HEK293 (cell line): ENCODE measurements around the gene PPFIA3.

Experiments
- KLF1 ChIP-seq: fragments of 450-650 bp; formaldehyde crosslinking; IDR thresholded peaks from 2 replicates; pipeline ENCODE4 v1.5.1; 2016; ENCODE audit warnings: missing biosample characterization, missing genetic modification characterization
- PRDM6 ChIP-seq: fragments of 450-650 bp; formaldehyde crosslinking; IDR thresholded peaks from 2 replicates; pipeline ENCODE4 v1.5.1; 2017; ENCODE audit warnings: missing biosample characterization, missing genetic modification characterization
- SALL2 ChIP-seq: fragments of 450-650 bp; formaldehyde crosslinking; IDR thresholded peaks from 2 replicates; pipeline ENCODE4 v1.5.0; 2017; ENCODE audit warnings: missing biosample characterization, mild to moderate bottlenecking, missing genetic modification characterization, borderline replicate concordance
- ZBTB17 ChIP-seq: fragments of 450-650 bp; formaldehyde crosslinking; IDR thresholded peaks from 2 replicates; pipeline ENCODE4 v1.5.1; 2016; ENCODE audit warnings: missing biosample characterization, missing genetic modification characterization
- ZEB2 ChIP-seq: fragments of 450-650 bp; formaldehyde crosslinking; IDR thresholded peaks from 2 replicates; pipeline ENCODE4 v1.5.1; 2016; ENCODE audit warnings: missing biosample characterization, missing genetic modification characterization
- ZFHX2 ChIP-seq: fragments of 450-650 bp; formaldehyde crosslinking; conservative IDR thresholded peaks from 2 replicates; pipeline ENCODE4 v1.5.1; 2016; ENCODE audit warnings: missing biosample characterization, missing genetic modification characterization
- ZNF174 ChIP-seq: fragments of 450-650 bp; formaldehyde crosslinking; IDR thresholded peaks from 2 replicates; pipeline ENCODE4 v1.5.0; 2017; ENCODE audit warnings: missing biosample characterization, mild to moderate bottlenecking, missing genetic modification characterization
- ZNF211 ChIP-seq: fragments of 450-650 bp; formaldehyde crosslinking; IDR thresholded peaks from 2 replicates; pipeline ENCODE4 v1.5.1; 2016; ENCODE audit warnings: low read depth, missing biosample characterization, missing genetic modification characterization
- ZNF26 ChIP-seq: fragments of 450-650 bp; formaldehyde crosslinking; IDR thresholded peaks from 2 replicates; pipeline ENCODE4 v1.5.1; 2016; ENCODE audit warnings: missing biosample characterization, missing genetic modification characterization
- ZNF335 ChIP-seq: fragments of 450-650 bp; formaldehyde crosslinking; conservative IDR thresholded peaks from 2 replicates; pipeline ENCODE4 v1.5.1; 2016; ENCODE audit warnings: missing biosample characterization, missing genetic modification characterization
- ZNF391 ChIP-seq: fragments of 450-650 bp; formaldehyde crosslinking; IDR thresholded peaks from 2 replicates; pipeline ENCODE4 v1.5.1; 2016; ENCODE audit warnings: low read depth, missing biosample characterization, missing genetic modification characterization, borderline replicate concordance
- ZNF394 ChIP-seq: fragments of 450-650 bp; formaldehyde crosslinking; IDR thresholded peaks from 2 replicates; pipeline ENCODE4 v1.5.1; 2016; ENCODE audit warnings: missing biosample characterization, missing genetic modification characterization, mild to moderate bottlenecking, moderate library complexity, borderline replicate concordance
- ZNF416 ChIP-seq: fragments of 450-650 bp; formaldehyde crosslinking; IDR thresholded peaks from 2 replicates; pipeline ENCODE4 v1.5.1; 2016; ENCODE audit warnings: missing biosample characterization, missing genetic modification characterization
- ZNF488 ChIP-seq: fragments of 450-650 bp; formaldehyde crosslinking; IDR thresholded peaks from 2 replicates; pipeline ENCODE4 v1.5.1; 2016; ENCODE audit warnings: missing biosample characterization, missing genetic modification characterization
- ZNF530 ChIP-seq: fragments of 450-650 bp; formaldehyde crosslinking; IDR thresholded peaks from 2 replicates; pipeline ENCODE4 v1.5.1; 2016; ENCODE audit warnings: low read depth, missing biosample characterization, missing genetic modification characterization
- ZNF549 ChIP-seq: fragments of 450-650 bp; IDR thresholded peaks from 2 replicates; pipeline ENCODE4 v1.5.1; 2018; ENCODE audit warnings: missing biosample characterization, missing genetic modification characterization, mild to moderate bottlenecking, inconsistent platforms, moderate library complexity
- ZNF658 ChIP-seq: fragments of 450-650 bp; formaldehyde crosslinking; IDR thresholded peaks from 2 replicates; pipeline ENCODE4; 2016; ENCODE audit warnings: missing biosample characterization, missing genetic modification characterization
- ZNF76 ChIP-seq: fragments of 450-650 bp; formaldehyde crosslinking; IDR thresholded peaks from 2 replicates; pipeline ENCODE4; 2016; ENCODE audit warnings: low read depth, missing biosample characterization, missing genetic modification characterization, borderline replicate concordance
- ZNF843 ChIP-seq: fragments of 450-650 bp; formaldehyde crosslinking; IDR thresholded peaks from 2 replicates; pipeline ENCODE4 v1.5.1; 2016; ENCODE audit warnings: missing biosample characterization, missing genetic modification characterization
- ZSCAN18 ChIP-seq: fragments of 450-650 bp; formaldehyde crosslinking; IDR thresholded peaks from 2 replicates; pipeline ENCODE4 v1.5.1; 2016; ENCODE audit warnings: missing biosample characterization, missing genetic modification characterization
- ZSCAN23 ChIP-seq: fragments of 450-650 bp; formaldehyde crosslinking; IDR thresholded peaks from 2 replicates; pipeline ENCODE4 v1.5.1; 2016; ENCODE audit warnings: missing biosample characterization, missing genetic modification characterization
- TF ChIP-seq, protein P1 (sequence below): fragments of 450-650 bp; formaldehyde crosslinking; IDR thresholded peaks from 2 replicates; pipeline ENCODE4 v1.5.1; 2016; ENCODE audit warnings: missing biosample characterization, missing genetic modification characterization, low read depth
- TF ChIP-seq, protein P2 (sequence below): fragments of 450-650 bp; formaldehyde crosslinking; IDR thresholded peaks from 2 replicates; pipeline ENCODE4 v1.5.1; 2016; ENCODE audit warnings: missing biosample characterization, missing genetic modification characterization
- TF ChIP-seq, protein P3 (sequence below): fragments of 450-650 bp; formaldehyde crosslinking; IDR thresholded peaks from 2 replicates; pipeline ENCODE4 v1.5.1; 2016; ENCODE audit warnings: missing biosample characterization, missing genetic modification characterization

The PPFIA3 gene

DNA sequence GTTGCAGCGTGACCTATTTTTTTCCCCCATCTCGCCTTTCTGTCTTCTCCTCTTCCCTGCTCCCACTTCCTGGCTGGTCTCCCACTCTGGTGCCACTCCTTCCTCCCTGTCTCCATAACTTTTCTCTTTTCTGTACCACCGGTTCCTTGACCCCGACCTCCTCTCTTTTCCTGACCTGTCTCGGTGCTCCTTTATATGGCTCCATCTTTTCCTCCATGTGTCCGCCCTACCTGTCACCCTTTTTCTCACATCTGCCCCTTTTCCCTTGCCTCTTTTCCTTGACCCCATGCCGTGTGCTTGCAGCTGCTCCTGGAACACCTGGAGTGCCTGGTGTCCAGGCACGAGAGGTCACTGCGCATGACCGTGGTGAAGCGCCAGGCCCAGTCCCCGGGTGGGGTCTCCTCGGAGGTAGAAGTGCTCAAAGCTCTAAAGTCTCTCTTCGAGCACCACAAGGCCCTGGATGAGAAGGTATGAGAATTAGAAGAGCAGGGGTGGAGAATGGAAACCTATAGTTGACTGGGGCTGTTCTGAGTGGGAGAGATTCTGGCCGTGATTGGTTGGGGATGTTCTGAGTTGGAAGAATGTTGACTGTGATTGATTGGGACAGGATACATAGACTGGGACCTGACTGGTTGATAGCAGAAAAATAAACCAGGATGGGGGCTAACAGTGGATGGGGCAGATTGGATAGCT lies 9.3 kb downstream of the PPFIA3 start (continued):
- TF ChIP-seq, protein P1, sequence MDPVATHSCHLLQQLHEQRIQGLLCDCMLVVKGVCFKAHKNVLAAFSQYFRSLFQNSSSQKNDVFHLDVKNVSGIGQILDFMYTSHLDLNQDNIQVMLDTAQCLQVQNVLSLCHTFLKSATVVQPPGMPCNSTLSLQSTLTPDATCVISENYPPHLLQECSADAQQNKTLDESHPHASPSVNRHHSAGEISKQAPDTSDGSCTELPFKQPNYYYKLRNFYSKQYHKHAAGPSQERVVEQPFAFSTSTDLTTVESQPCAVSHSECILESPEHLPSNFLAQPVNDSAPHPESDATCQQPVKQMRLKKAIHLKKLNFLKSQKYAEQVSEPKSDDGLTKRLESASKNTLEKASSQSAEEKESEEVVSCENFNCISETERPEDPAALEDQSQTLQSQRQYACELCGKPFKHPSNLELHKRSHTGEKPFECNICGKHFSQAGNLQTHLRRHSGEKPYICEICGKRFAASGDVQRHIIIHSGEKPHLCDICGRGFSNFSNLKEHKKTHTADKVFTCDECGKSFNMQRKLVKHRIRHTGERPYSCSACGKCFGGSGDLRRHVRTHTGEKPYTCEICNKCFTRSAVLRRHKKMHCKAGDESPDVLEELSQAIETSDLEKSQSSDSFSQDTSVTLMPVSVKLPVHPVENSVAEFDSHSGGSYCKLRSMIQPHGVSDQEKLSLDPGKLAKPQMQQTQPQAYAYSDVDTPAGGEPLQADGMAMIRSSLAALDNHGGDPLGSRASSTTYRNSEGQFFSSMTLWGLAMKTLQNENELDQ, result no peak
- TF ChIP-seq ZBTB17 (peak; percentile 46; the same call in 1 of the 2 replicates), ZFHX2 (peak; percentile 54), ZNF211 (tag by site-specific recombination) (no peak), ZNF549 (tag by site-specific recombination) (no peak), ZSCAN18 (tag by site-specific recombination) (no peak), ZNF416 (tag by site-specific recombination) (no peak), ZNF26 (no peak), ZNF843 (tag by site-specific recombination) (no peak), ZNF391 (tag by site-specific recombination) (no peak), PRDM6 (tag by site-specific recombination) (no peak), ZNF658 (tag by site-specific recombination) (no peak), ZNF488 (tag by site-specific recombination) (no peak), SALL2 (tag by site-specific recombination) (no peak), ZNF530 (no peak), ZNF174 (tag by site-specific recombination) (no peak), KLF1 (tag by site-specific recombination) (no peak), ZNF335 (tag by site-specific recombination) (peak; percentile 37; the same call in 1 of the 2 replicates), ZNF394 (no peak), ZNF76 (tag by site-specific recombination) (0 out of 2 replicates have a peak, but pooled peaks have one; percentile 38), ZEB2 (tag by site-specific recombination) (no peak), ZSCAN23 (no peak)
- TF ChIP-seq, protein P2, sequence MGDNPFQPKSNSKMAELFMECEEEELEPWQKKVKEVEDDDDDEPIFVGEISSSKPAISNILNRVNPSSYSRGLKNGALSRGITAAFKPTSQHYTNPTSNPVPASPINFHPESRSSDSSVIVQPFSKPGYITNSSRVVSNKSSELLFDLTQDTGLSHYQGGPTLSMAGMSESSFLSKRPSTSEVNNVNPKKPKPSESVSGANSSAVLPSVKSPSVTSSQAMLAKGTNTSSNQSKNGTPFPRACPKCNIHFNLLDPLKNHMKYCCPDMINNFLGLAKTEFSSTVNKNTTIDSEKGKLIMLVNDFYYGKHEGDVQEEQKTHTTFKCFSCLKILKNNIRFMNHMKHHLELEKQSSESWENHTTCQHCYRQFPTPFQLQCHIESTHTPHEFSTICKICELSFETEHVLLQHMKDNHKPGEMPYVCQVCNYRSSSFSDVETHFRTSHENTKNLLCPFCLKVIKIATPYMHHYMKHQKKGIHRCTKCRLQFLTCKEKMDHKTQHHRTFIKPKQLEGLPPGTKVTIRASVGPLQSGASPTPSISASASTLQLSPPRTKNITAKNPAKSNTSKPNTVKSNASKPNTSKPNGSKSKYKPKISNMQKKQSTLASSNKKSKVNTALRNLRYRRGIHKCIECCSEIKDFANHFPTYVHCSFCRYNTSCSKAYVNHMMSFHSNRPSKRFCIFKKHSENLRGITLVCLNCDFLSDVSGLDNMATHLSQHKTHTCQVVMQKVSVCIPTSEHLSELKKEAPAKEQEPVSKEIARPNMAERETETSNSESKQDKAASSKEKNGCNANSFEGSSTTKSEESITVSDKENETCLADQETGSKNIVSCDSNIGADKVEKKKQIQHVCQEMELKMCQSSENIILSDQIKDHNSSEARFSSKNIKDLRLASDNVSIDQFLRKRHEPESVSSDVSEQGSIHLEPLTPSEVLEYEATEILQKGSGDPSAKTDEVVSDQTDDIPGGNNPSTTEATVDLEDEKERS (tag by site-specific recombination), result no peak
- TF ChIP-seq, protein P3, sequence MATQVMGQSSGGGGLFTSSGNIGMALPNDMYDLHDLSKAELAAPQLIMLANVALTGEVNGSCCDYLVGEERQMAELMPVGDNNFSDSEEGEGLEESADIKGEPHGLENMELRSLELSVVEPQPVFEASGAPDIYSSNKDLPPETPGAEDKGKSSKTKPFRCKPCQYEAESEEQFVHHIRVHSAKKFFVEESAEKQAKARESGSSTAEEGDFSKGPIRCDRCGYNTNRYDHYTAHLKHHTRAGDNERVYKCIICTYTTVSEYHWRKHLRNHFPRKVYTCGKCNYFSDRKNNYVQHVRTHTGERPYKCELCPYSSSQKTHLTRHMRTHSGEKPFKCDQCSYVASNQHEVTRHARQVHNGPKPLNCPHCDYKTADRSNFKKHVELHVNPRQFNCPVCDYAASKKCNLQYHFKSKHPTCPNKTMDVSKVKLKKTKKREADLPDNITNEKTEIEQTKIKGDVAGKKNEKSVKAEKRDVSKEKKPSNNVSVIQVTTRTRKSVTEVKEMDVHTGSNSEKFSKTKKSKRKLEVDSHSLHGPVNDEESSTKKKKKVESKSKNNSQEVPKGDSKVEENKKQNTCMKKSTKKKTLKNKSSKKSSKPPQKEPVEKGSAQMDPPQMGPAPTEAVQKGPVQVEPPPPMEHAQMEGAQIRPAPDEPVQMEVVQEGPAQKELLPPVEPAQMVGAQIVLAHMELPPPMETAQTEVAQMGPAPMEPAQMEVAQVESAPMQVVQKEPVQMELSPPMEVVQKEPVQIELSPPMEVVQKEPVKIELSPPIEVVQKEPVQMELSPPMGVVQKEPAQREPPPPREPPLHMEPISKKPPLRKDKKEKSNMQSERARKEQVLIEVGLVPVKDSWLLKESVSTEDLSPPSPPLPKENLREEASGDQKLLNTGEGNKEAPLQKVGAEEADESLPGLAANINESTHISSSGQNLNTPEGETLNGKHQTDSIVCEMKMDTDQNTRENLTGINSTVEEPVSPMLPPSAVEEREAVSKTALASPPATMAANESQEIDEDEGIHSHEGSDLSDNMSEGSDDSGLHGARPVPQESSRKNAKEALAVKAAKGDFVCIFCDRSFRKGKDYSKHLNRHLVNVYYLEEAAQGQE (tag by site-specific recombination), result no peak
